Measurements from ENCODE around the gene ZNF512.

DNA sequence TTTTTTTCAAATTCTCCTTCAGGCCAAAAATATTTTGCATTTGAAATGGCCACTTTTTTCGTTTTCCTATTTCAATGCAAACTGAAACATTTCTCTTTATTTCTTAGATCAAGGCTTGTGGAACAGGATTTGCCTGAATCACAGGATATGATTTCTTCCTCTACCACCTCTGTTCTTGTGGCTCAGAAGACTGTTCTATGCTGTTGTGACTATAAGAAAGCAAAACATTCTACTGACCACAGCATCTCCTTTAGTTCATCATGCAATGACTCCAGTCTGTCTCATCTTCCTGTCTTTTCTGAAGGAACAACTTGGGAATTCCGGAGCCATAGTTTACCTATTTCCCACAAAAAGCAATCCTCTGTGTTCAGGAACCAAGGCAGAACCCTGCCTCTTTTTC is 16.2 kb upstream of the ZNF512 start:
- TF ChIP-seq, protein P1, sequence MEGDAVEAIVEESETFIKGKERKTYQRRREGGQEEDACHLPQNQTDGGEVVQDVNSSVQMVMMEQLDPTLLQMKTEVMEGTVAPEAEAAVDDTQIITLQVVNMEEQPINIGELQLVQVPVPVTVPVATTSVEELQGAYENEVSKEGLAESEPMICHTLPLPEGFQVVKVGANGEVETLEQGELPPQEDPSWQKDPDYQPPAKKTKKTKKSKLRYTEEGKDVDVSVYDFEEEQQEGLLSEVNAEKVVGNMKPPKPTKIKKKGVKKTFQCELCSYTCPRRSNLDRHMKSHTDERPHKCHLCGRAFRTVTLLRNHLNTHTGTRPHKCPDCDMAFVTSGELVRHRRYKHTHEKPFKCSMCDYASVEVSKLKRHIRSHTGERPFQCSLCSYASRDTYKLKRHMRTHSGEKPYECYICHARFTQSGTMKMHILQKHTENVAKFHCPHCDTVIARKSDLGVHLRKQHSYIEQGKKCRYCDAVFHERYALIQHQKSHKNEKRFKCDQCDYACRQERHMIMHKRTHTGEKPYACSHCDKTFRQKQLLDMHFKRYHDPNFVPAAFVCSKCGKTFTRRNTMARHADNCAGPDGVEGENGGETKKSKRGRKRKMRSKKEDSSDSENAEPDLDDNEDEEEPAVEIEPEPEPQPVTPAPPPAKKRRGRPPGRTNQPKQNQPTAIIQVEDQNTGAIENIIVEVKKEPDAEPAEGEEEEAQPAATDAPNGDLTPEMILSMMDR (IDR thresholded peaks at IDR 0.05): no peak
- TF ChIP-seq POLR2A (IDR thresholded peaks at IDR 0.05): no peak
